ENCODE data around the gene TMBIM6. TPM values are rescaled to one million over a fixed set of nuclear protein-coding genes. Genes with fewer than 3 reads are reported as not detected.
"Not testable (repeated sequence)": the region's sequence is repeated elsewhere in the genome, so short reads cannot be mapped to it uniquely, and the experiment has no call there.

TMBIM6 gene
- polyA plus RNA-seq, 1 donor: 616 TPM

DNA sequence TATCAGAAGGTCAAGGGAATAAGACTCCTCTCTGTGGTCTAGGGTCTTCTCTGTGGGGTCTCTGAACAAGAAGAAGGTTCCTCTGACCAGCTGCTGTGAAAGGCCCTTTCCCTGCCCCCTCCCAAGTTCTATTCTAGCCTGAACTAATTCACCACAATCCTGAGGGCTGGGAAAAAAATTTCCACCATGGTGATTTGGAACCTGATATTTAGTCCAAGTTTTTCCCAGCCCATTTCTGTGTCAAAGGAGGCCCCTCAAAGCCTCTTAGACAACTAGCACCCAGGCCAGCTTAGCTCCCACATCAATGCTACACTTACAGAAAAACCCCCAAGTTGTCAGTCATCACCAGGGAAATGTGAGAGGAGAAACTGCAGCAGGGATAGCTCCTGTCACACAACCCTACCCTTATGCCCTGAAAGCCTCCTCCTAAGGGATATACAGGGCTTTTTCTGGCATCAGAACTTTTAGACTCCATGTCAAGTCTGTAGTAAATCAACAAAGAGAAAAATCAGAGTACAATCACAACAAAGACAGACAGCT, 38.6 kb upstream of the TMBIM6 start:
- no peak for DNase-seq
- Histone ChIP-seq H3K27me3 (ENCODE audit: control insufficient read depth, insufficient read depth, low read length) (peaks cover 32% of the 10 kb centered on the region), H3K4me3 (ENCODE audit: low read length) (no peak overlapping the region), H3K27ac (ENCODE audit: low read length) (no peak overlapping the region), H3K9me3 (ENCODE audit: control insufficient read depth, low read depth, low read length) (peaks cover 3% of the 10 kb centered on the region), H3K4me1 (ENCODE audit: control insufficient read depth, insufficient read depth, low read length) (peaks cover 5% of the 10 kb centered on the region), H3K36me3 (ENCODE audit: control insufficient read depth, insufficient read depth, low read length) (no peaks in the 10 kb centered on the region)

DNA sequence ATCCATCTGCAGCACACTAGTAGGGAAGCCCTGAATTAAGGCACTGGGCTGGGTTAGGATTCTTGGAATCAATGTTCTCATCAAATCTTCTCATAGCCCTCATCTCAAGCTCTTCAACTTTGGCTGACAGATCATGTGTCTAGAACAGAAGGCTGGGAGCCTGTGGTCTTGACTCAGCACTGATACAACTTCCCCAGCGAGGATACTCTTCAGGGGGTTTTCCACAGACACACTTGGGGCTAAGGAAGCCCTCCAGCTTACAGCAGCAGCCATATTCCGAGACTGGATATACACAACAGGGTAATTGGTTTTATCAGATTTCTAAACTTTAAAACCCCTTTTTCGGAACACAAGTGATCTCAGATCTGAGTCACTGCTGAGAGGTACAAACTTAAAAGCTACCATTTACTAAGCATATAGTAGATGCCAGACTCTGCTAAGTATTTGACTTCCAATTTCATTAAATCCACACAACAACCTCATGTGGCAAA, 37.7 kb upstream of the TMBIM6 start:
- DNase-seq: no peak
- no CpG with 5 or more reads among the region's 3 CpGs for WGBS (ENCODE audit: insufficient coverage, low lambda C conversion rate)
- H3K27ac ChIP-seq (ENCODE audit: low read length): no peak overlapping the region
- peaks cover 3% of the 10 kb centered on the region for H3K9me3 ChIP-seq (ENCODE audit: control insufficient read depth, low read depth, low read length)
- no peak overlapping the region for H3K4me3 ChIP-seq (ENCODE audit: low read length)
- H3K36me3 ChIP-seq (ENCODE audit: control insufficient read depth, insufficient read depth, low read length): no peaks in the 10 kb centered on the region
- H3K4me1 ChIP-seq (ENCODE audit: control insufficient read depth, insufficient read depth, low read length): peaks cover 5% of the 10 kb centered on the region
- H3K27me3 ChIP-seq (ENCODE audit: control insufficient read depth, insufficient read depth, low read length): peaks cover 33% of the 10 kb centered on the region

DNA sequence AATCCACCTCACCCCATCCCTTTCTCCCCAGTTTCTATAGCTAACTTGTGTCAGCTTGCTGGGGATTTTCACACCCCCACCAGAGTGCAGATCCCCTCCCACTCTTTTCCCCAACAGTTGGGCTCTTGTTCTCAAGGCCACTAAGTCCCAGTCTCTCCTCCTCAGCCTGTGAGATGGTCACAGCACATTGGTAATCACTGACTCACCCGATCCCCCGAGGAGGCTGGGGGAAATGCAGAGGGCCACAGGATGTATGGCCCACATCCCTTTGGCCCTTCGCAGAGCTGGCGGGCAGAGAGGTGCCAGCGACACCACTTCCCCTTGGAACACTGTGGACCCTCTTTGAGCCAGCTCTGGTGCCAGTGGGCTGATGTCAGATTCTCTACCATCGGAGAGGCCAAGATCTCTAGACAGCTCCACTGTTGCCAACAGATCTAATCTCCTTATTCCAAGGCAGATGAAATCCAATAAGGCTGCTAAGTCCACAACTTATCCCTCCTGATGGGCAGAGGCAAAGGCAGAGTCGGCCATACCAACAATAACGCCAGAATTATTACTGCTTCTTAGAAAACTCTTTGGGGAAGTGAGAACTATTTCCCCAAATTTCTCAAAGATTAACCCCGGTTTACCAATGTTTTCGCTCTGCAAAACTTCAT, 35.8 kb upstream of the TMBIM6 start:
- peak in 1 of 2 donors; percentile 9 for DNase-seq
- Histone ChIP-seq H3K36me3 (ENCODE audit: control insufficient read depth, insufficient read depth, low read length) (no peaks in the 10 kb centered on the region), H3K9me3 (ENCODE audit: control insufficient read depth, low read depth, low read length) (peaks cover 3% of the 10 kb centered on the region), H3K27me3 (ENCODE audit: control insufficient read depth, insufficient read depth, low read length) (peaks cover 41% of the 10 kb centered on the region), H3K27ac (ENCODE audit: low read length) (no peak overlapping the region), H3K4me1 (ENCODE audit: control insufficient read depth, insufficient read depth, low read length) (no peaks in the 10 kb centered on the region), H3K4me3 (ENCODE audit: low read length) (peak overlapping the region; percentile 60)
- WGBS (ENCODE audit: insufficient coverage, low lambda C conversion rate): 60% methylated on average over 1 of the region's 10 CpGs

DNA sequence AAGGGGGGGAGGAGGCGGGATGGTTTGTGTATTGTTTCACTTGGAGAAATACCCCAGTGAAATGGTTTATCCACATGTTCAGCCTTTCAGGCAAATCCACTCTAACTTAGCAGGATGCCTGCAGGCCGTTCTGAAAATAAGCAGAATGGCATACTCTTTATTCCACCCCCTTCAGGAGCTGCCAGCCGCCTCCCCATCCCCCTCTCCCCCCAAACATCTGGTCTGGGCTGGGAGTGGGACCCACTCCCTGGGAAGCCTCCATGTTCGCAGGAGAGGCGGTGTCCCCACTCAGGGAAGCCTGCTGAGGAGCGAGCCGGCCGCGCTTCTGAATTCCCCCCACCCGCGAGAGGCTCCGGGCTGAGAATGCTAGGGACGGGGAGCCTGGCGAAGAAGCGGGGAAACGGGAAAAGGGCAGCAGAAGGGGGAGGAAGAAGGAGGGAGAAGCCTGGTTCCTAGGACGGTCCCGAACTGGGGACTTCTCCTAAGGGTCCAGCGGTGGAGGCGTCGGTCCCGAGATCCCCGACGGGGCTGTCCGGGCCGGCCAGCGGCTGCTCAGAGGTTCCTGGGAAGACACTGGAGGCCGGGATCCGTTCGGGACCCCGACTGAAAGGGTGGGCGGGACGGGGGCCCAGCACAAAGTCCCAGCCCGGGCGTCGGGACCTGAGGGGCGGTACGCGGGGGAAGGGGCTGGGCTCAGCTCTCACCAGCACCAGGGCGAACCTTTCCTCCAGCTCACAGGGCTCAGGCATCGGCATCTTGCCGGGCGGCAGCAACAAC, 34.8 kb upstream of the TMBIM6 start:
- H3K9me3 ChIP-seq (ENCODE audit: control insufficient read depth, low read depth, low read length): peaks cover 3% of the 10 kb centered on the region
- peak overlapping the region; percentile 60 for H3K4me3 ChIP-seq (ENCODE audit: low read length)
- no CpG with 5 or more reads among the region's 43 CpGs for WGBS (ENCODE audit: insufficient coverage, low lambda C conversion rate)
- peak in 1 of 2 donors; percentile 32 for DNase-seq
- H3K4me1 ChIP-seq (ENCODE audit: control insufficient read depth, insufficient read depth, low read length): no peaks in the 10 kb centered on the region
- H3K27me3 ChIP-seq (ENCODE audit: control insufficient read depth, insufficient read depth, low read length): peaks cover 48% of the 10 kb centered on the region
- peak overlapping the region; percentile 66 for H3K27ac ChIP-seq (ENCODE audit: low read length)
- no peaks in the 10 kb centered on the region for H3K36me3 ChIP-seq (ENCODE audit: control insufficient read depth, insufficient read depth, low read length)

DNA sequence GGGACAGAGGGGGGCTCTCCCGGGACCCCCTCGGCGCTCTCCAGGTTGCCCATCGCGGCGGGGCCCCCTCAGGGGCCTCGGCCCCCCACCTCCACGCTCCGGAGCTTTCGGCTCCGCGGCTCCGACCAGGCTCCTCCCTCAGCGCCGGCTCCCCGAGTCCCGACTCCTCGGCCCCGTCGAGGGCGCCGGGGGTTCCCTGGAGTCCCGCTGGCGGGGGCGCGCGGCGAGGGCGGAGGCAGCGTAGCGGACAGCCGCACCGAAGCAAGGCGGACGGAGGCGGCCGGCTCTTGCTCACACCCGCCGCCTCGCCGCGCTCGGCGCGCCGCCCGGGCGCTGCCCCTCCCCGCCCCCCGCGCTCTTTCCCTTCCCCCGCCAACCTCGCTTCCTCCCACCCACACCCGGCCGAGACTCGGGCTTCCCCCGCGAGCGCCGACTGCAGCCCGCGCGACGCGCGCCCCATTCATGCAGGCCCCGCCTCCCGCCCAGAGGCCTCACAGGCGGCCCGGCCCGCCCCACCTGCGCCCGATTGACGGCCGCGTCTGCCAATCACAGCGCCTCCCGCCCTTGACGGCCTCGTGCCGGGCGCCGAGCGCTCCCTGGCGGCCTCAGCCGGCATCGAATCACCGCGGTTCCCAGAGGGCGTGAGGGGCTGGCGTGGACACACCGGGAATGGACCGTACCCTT, 34.1 kb upstream of the TMBIM6 start, which contains the start of gene FMNL3:
TSS of gene FMNL3 (minus strand) at position 278 of the 684 bp plus-strand sequence. CDS start at position 53, 225 bp downstream.
- no CpG with 5 or more reads among the region's 93 CpGs for WGBS (ENCODE audit: insufficient coverage, low lambda C conversion rate)
- Histone ChIP-seq H3K4me3 (ENCODE audit: low read length) (peak within 1 kb of the TSS; percentile 60), H3K4me1 (ENCODE audit: control insufficient read depth, insufficient read depth, low read length) (no peaks in the 10 kb centered on the region), H3K27me3 (ENCODE audit: control insufficient read depth, insufficient read depth, low read length) (peaks cover 52% of the 10 kb centered on the region), H3K36me3 (ENCODE audit: control insufficient read depth, insufficient read depth, low read length) (no peaks in the 10 kb centered on the region), H3K9me3 (ENCODE audit: control insufficient read depth, low read depth, low read length) (peaks cover 3% of the 10 kb centered on the region), H3K27ac (ENCODE audit: low read length) (peak within 1 kb of the TSS; percentile 66)
- peak; percentile 93 to 94 for DNase-seq

DNA sequence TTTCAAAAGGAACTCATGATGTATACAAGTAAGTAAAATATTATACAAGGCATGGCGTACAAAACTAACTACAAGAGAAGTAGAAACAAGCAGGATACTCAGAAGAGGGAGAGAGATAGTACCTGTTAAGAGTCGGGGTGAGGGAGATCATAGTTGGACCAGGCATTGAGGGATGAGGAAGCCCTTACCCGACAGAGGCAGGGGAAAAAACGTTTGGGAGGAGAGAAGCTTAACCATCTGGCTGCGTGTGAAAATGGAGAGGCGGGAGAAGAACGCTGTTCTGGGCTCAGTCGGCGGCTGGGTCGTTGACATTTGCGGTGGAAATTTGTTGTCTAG, 33.6 kb upstream of the TMBIM6 start:
- H3K27ac ChIP-seq (ENCODE audit: low read length): no peak overlapping the region
- DNase-seq: no peak
- 0% methylated on average over 2 of the region's 11 CpGs for WGBS (ENCODE audit: insufficient coverage, low lambda C conversion rate)
- no peaks in the 10 kb centered on the region for H3K36me3 ChIP-seq (ENCODE audit: control insufficient read depth, insufficient read depth, low read length)
- H3K4me1 ChIP-seq (ENCODE audit: control insufficient read depth, insufficient read depth, low read length): no peaks in the 10 kb centered on the region
- peaks cover 3% of the 10 kb centered on the region for H3K9me3 ChIP-seq (ENCODE audit: control insufficient read depth, low read depth, low read length)
- no peak overlapping the region for H3K4me3 ChIP-seq (ENCODE audit: low read length)
- peaks cover 52% of the 10 kb centered on the region for H3K27me3 ChIP-seq (ENCODE audit: control insufficient read depth, insufficient read depth, low read length)

DNA sequence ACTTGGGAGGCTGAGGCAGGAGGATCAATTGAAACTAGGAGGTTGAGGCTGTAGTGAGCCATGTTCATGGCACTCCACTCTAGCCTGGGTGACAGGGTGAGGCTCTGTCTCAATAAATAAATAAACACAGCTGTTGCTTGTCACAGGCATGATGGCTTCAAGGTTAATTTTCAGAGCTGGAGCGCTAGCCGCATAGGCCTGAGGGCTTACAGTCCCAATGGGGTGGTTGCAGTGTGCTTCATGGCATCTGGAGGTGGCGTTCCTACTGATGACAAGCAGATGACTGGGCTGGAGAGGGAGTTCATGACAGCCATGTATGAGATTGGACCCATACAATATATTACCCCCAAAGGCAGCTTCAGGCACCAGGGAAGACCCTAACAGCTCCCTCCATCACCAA, 32.5 kb upstream of the TMBIM6 start:
- H3K27ac ChIP-seq (ENCODE audit: low read length): no peak overlapping the region
- no peaks in the 10 kb centered on the region for H3K4me1 ChIP-seq (ENCODE audit: control insufficient read depth, insufficient read depth, low read length)
- WGBS (ENCODE audit: insufficient coverage, low lambda C conversion rate): no CpG with 5 or more reads among the region's 3 CpGs
- no peak overlapping the region for H3K4me3 ChIP-seq (ENCODE audit: low read length)
- H3K27me3 ChIP-seq (ENCODE audit: control insufficient read depth, insufficient read depth, low read length): peaks cover 46% of the 10 kb centered on the region
- H3K36me3 ChIP-seq (ENCODE audit: control insufficient read depth, insufficient read depth, low read length): no peaks in the 10 kb centered on the region
- DNase-seq: no peak
- peaks cover 3% of the 10 kb centered on the region for H3K9me3 ChIP-seq (ENCODE audit: control insufficient read depth, low read depth, low read length)

- not testable (repeated sequence) for DNase-seq; H3K27ac ChIP-seq (ENCODE audit: low read length); H3K36me3 ChIP-seq (ENCODE audit: control insufficient read depth, insufficient read depth, low read length); H3K4me3 ChIP-seq (ENCODE audit: low read length); H3K9me3 ChIP-seq (ENCODE audit: control insufficient read depth, low read depth, low read length); H3K4me1 ChIP-seq (ENCODE audit: control insufficient read depth, insufficient read depth, low read length)
- WGBS (ENCODE audit: insufficient coverage, low lambda C conversion rate): no CpG with 5 or more reads among the region's 3 CpGs
- H3K27me3 ChIP-seq (ENCODE audit: control insufficient read depth, insufficient read depth, low read length): peaks cover 23% of the 10 kb centered on the region
Measured at GRCh38 chr12:49713952-49714351, 27.4 kb upstream of the TMBIM6 start.

DNA sequence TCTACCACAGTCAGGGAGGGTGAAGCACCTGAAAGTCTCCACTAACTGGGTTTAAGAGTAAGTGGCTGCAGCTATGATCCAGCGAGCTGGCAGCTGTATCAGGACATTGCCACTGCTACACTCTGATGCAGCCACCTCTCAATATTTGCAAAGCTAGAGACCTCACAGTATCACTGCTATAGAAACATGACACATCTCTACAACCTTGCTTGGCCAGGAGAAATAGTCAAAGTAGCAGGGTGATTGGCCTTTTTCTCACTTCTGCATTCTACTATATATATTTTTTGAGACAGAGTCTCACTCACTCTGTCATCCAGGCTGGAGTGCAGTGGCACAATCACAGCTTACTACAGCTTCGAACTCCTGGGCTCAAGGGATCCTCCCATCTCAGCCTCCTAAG, 24.8 kb upstream of the TMBIM6 start:
- no peak overlapping the region for H3K4me3 ChIP-seq (ENCODE audit: low read length)
- WGBS (ENCODE audit: insufficient coverage, low lambda C conversion rate): no CpG with 5 or more reads among the region's 2 CpGs
- no peaks in the 10 kb centered on the region for H3K9me3 ChIP-seq (ENCODE audit: control insufficient read depth, low read depth, low read length)
- H3K36me3 ChIP-seq (ENCODE audit: control insufficient read depth, insufficient read depth, low read length): no peaks in the 10 kb centered on the region
- H3K27ac ChIP-seq (ENCODE audit: low read length): no peak overlapping the region
- DNase-seq: no peak
- H3K4me1 ChIP-seq (ENCODE audit: control insufficient read depth, insufficient read depth, low read length): no peaks in the 10 kb centered on the region
- peaks cover 9% of the 10 kb centered on the region for H3K27me3 ChIP-seq (ENCODE audit: control insufficient read depth, insufficient read depth, low read length)

DNA sequence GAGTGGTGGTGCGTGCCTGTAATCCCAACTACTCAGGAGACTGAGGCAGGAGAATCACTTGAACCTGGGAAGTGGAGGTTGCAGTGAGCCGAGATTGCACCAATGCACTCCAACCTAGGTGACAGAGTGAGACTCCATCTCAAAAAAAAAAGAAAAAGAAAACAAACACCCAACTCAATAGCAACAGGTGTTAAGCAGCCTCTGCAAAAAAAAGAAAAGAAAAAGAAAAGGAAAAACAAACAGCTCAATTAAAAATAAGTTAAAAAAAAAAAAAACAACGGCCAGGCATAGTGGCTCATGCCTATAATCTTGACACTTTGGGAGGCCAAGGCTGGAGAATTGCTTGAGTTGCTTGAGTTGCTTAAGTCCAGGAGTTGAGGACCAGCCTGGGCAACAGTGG, 23.6 kb upstream of the TMBIM6 start:
- not testable (repeated sequence) for H3K4me3 ChIP-seq (ENCODE audit: low read length); H3K4me1 ChIP-seq (ENCODE audit: control insufficient read depth, insufficient read depth, low read length); H3K36me3 ChIP-seq (ENCODE audit: control insufficient read depth, insufficient read depth, low read length); H3K27ac ChIP-seq (ENCODE audit: low read length); DNase-seq; H3K27me3 ChIP-seq (ENCODE audit: control insufficient read depth, insufficient read depth, low read length); H3K9me3 ChIP-seq (ENCODE audit: control insufficient read depth, low read depth, low read length)
- WGBS (ENCODE audit: insufficient coverage, low lambda C conversion rate): 80% methylated on average over 1 of the region's 3 CpGs
